ENCODE results near the gene PARP14.

Gene PARP14

GRCh38 chr3:122714273-122714672 is 33.6 kb downstream of the PARP14 start:
- POLR2A ChIA-PET = no interaction called here
- TF ChIP-seq FOXM1 (IDR thresholded peaks at IDR 0.05; ENCODE audit: borderline replicate concordance) (no peak), ELF4 (IDR thresholded peaks at IDR 0.05) (no peak), BHLHE40 (IDR thresholded peaks at IDR 0.05; ENCODE audit: borderline replicate concordance) (no peak), ARNT (IDR thresholded peaks at IDR 0.05) (no peak), LEF1 (IDR thresholded peaks at IDR 0.05; ENCODE audit: borderline replicate concordance) (no peak), PKNOX1 (IDR thresholded peaks at IDR 0.05) (no peak), SUZ12 (IDR thresholded peaks at IDR 0.05) (no peak), SP1 (IDR thresholded peaks at IDR 0.05) (no peak), L3MBTL2 (conservative IDR thresholded peaks at IDR 0.05) (no peak), NFRKB (IDR thresholded peaks at IDR 0.05) (no peak), TARDBP (IDR thresholded peaks at IDR 0.05) (no peak), CTBP1 (IDR thresholded peaks at IDR 0.05; ENCODE audit: borderline replicate concordance) (no peak), FOXK2 (IDR thresholded peaks at IDR 0.05) (no peak), FOXA1 (IDR thresholded peaks at IDR 0.05) (no peak), ZNF384 (IDR thresholded peaks at IDR 0.05) (no peak)
- DNase-seq (ENCODE audit: extremely low spot score) = no peak
- CTCF ChIA-PET = no interaction called here

GRCh38 chr3:122716667-122717066 is 36.0 kb downstream of the PARP14 start:
- POLR2A ChIA-PET = no interaction called here
- CTCF ChIA-PET = no interaction called here
- DNase-seq (ENCODE audit: extremely low spot score) = no peak
- no peak for TF ChIP-seq CTBP1 (IDR thresholded peaks at IDR 0.05; ENCODE audit: borderline replicate concordance)
- TF ChIP-seq SUZ12 (IDR thresholded peaks at IDR 0.05) = no peak
- no peak for TF ChIP-seq SP1 (IDR thresholded peaks at IDR 0.05)
- no peak for TF ChIP-seq ARNT (IDR thresholded peaks at IDR 0.05)

GRCh38 chr3:122719273-122719921 is 38.8 kb downstream of the PARP14 start:
- TF ChIP-seq FOXM1 (IDR thresholded peaks at IDR 0.05; ENCODE audit: borderline replicate concordance) (no peak), CTBP1 (IDR thresholded peaks at IDR 0.05; ENCODE audit: borderline replicate concordance) (no peak), PKNOX1 (IDR thresholded peaks at IDR 0.05) (no peak), HDGF (IDR thresholded peaks at IDR 0.05; ENCODE audit: borderline replicate concordance) (no peak), FOXA1 (IDR thresholded peaks at IDR 0.05) (no peak), LEF1 (IDR thresholded peaks at IDR 0.05; ENCODE audit: borderline replicate concordance) (no peak), NFRKB (IDR thresholded peaks at IDR 0.05) (no peak), L3MBTL2 (conservative IDR thresholded peaks at IDR 0.05) (no peak)
- ChIA-PET CTCF (no interaction called here), POLR2A (no interaction called here)
- no peak for DNase-seq (ENCODE audit: extremely low spot score)

- CTCF ChIA-PET = no interaction called here
- TF ChIP-seq CTBP1 (IDR thresholded peaks at IDR 0.05; ENCODE audit: borderline replicate concordance) = no peak
- TF ChIP-seq BHLHE40 (IDR thresholded peaks at IDR 0.05; ENCODE audit: borderline replicate concordance) = no peak
- no peak for TF ChIP-seq FOXA1 (IDR thresholded peaks at IDR 0.05)
- no peak for TF ChIP-seq NFRKB (IDR thresholded peaks at IDR 0.05)
- TF ChIP-seq PKNOX1 (IDR thresholded peaks at IDR 0.05) = no peak
- TF ChIP-seq L3MBTL2 (conservative IDR thresholded peaks at IDR 0.05) = no peak
- no peak for TF ChIP-seq FOXK2 (IDR thresholded peaks at IDR 0.05)
- TF ChIP-seq SUZ12 (IDR thresholded peaks at IDR 0.05) = no peak
- DNase-seq (ENCODE audit: extremely low spot score) = no peak
- POLR2A ChIA-PET = no interaction called here
These were observed 44.5 kb downstream of the PARP14 start for GRCh38 chr3:122725106-122725505.

- no peak for DNase-seq (ENCODE audit: extremely low spot score)
- CTCF ChIA-PET = no interaction called here
- TF ChIP-seq ARNT (IDR thresholded peaks at IDR 0.05) = no peak
- TF ChIP-seq ELF4 (IDR thresholded peaks at IDR 0.05) = no peak
- no peak for TF ChIP-seq ZNF384 (IDR thresholded peaks at IDR 0.05)
- TF ChIP-seq CTBP1 (IDR thresholded peaks at IDR 0.05; ENCODE audit: borderline replicate concordance) = no peak
- TF ChIP-seq L3MBTL2 (conservative IDR thresholded peaks at IDR 0.05) = no peak
- TF ChIP-seq TARDBP (IDR thresholded peaks at IDR 0.05) = no peak
- TF ChIP-seq LEF1 (IDR thresholded peaks at IDR 0.05; ENCODE audit: borderline replicate concordance) = no peak
- no peak for TF ChIP-seq NFRKB (IDR thresholded peaks at IDR 0.05)
- no peak for TF ChIP-seq SP1 (IDR thresholded peaks at IDR 0.05)
- TF ChIP-seq BHLHE40 (IDR thresholded peaks at IDR 0.05; ENCODE audit: borderline replicate concordance) = no peak
- no peak for TF ChIP-seq FOXM1 (IDR thresholded peaks at IDR 0.05; ENCODE audit: borderline replicate concordance)
- TF ChIP-seq FOXA1 (IDR thresholded peaks at IDR 0.05) = no peak
- TF ChIP-seq SUZ12 (IDR thresholded peaks at IDR 0.05) = no peak
- TF ChIP-seq HDGF (IDR thresholded peaks at IDR 0.05; ENCODE audit: borderline replicate concordance) = no peak
- TF ChIP-seq PKNOX1 (IDR thresholded peaks at IDR 0.05) = no peak
- POLR2A ChIA-PET = no interaction called here
These were observed 46.7 kb downstream of the PARP14 start for GRCh38 chr3:122727294-122727693.

- TF ChIP-seq HDGF (IDR thresholded peaks at IDR 0.05; ENCODE audit: borderline replicate concordance) (no peak), CTBP1 (IDR thresholded peaks at IDR 0.05; ENCODE audit: borderline replicate concordance) (no peak), NFRKB (IDR thresholded peaks at IDR 0.05) (no peak), FOXK2 (IDR thresholded peaks at IDR 0.05) (no peak), FOXM1 (IDR thresholded peaks at IDR 0.05; ENCODE audit: borderline replicate concordance) (no peak), ELF4 (IDR thresholded peaks at IDR 0.05) (no peak)
- ChIA-PET POLR2A (no interaction called here), CTCF (no interaction called here)
- no peak for DNase-seq (ENCODE audit: extremely low spot score)
These were observed 47.1 kb downstream of the PARP14 start for GRCh38 chr3:122727766-122728165.
